Measurements from ENCODE around the gene SLC41A3.

- TF ChIP-seq CTCF (IDR thresholded peaks at IDR 0.05; ENCODE audit: low read depth, low read length, poor library complexity, severe bottlenecking): no peak
- TF ChIP-seq EZH2phosphoT487 (IDR thresholded peaks at IDR 0.05; ENCODE audit: borderline replicate concordance, low read length): no peak
These were observed 24.2 kb upstream of the SLC41A3 start for GRCh38 chr3:126107957-126108675.

Measured in DOHH2 (cell line).